Activated naive CD8-positive, alpha-beta T cell (primary cell): ENCODE data around the gene ILKAP.
A peak's percentile ranks its signal among the peaks of the same experiment; 100 is the strongest.

Experiments
- H3K27ac Mint-ChIP-seq: one replicate; pipeline ENCODE4 v1.8.0; 2021; ENCODE audit warnings: mixed read lengths
- H3K27me3 Mint-ChIP-seq: one replicate; pipeline ENCODE4 v1.8.0; 2021; ENCODE audit warnings: mixed read lengths
- H3K36me3 Mint-ChIP-seq: one replicate; pipeline ENCODE4 v1.8.0; 2021; ENCODE audit warnings: mixed read lengths
- H3K4me1 Mint-ChIP-seq: one replicate; pipeline ENCODE4 v1.8.0; 2021; ENCODE audit warnings: low read depth, mixed read lengths
- H3K4me3 Mint-ChIP-seq: one replicate; pipeline ENCODE4 v1.8.0; 2021; ENCODE audit warnings: mild to moderate bottlenecking, mixed read lengths
- H3K9me3 Mint-ChIP-seq: one replicate; pipeline ENCODE4 v1.8.0; 2021; ENCODE audit warnings: low read depth, mixed read lengths

The ILKAP gene

DNA sequence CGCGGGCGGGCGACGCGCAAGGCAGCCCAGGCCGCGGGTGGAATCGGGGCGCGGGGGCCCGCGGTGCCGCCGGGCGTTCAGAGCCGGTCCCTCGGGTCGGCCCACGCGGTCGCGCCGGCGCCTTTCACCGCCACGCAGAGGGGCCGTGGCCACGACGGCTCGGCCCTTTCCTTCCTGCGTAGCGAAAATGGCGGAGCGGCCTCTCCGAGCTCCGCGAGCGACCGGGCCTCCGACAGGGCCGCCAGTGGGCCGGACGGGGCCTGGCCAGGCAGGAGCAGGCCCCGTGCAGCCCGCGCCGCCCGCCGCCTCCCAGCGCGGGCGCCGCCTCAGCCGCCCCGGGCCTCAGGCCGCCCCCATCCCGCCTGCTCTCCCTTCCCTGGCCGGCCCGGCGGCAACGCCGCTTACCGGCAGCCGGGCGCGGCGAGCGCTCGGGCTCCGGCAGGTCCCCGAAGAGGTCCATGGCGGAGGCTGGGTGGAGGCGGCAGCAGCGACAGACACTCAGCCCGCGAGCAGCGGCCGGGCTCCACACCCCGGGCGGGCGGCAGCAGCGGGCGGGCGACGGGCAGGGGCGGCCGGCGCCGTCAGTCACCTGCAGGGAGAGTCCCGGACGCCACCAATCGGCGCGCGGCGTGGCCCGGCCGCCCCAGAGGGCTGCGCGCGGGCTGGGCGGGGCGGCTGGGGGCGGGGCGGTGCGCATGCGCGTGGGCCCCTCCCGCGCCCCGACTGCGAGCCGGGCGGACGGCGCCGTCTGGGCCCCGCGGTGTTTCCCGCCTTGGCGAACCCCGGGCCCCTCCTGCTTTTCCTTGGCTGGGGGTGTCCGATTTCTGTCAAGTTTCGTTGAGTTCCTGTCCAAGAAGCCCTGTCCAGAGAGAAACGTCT, at the start of gene ILKAP:
Gene ILKAP (minus strand): TSS at position 602 of the 879 bp plus-strand sequence. CDS start 142 bp downstream, at position 460.
- Mint-ChIP-seq H3K9me3 (no peaks in the 10 kb centered on the region), H3K4me3 (peak within 1 kb of the TSS; percentile 90), H3K36me3 (peaks cover 6% of the 10 kb centered on the region), H3K27ac (peak within 1 kb of the TSS; percentile 95), H3K4me1 (peaks cover 46% of the 10 kb centered on the region), H3K27me3 (no peaks in the 10 kb centered on the region)

GRCh38 chr2:238252766-238253630, 49.5 kb upstream of the ILKAP start:
- Mint-ChIP-seq H3K27ac (no peak overlapping the region), H3K9me3 (no peaks in the 10 kb centered on the region), H3K27me3 (no peaks in the 10 kb centered on the region), H3K4me1 (no peaks in the 10 kb centered on the region), H3K4me3 (no peak overlapping the region), H3K36me3 (peaks cover 4% of the 10 kb centered on the region)

GRCh38 chr2:238251986-238252385, 48.5 kb upstream of the ILKAP start:
- no peak overlapping the region for H3K27ac Mint-ChIP-seq
- no peaks in the 10 kb centered on the region for H3K4me1 Mint-ChIP-seq
- no peaks in the 10 kb centered on the region for H3K27me3 Mint-ChIP-seq
- H3K4me3 Mint-ChIP-seq, result no peak overlapping the region
- H3K9me3 Mint-ChIP-seq, result no peaks in the 10 kb centered on the region
- H3K36me3 Mint-ChIP-seq, result peaks cover 4% of the 10 kb centered on the region

DNA sequence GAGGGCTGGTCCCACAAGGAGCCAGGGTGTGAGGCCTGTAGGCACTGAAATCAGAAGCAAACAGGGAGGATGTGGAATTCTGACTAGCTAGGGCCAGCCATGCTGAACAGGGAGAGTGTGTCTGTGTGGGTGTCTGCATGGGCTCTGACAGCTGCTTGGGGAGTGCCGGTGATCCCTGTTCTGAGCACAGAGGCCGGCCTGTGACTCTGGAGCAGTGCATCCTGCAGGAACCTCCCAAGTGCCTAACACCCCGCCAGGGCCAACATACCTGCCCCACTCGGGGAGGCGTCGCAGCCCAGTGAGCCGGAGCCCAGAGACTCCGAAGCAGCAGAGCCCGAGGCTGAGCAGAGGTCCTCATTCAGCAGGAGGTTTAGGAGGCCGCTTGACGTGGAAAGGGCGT, 47.8 kb upstream of the ILKAP start:
- no peaks in the 10 kb centered on the region for H3K9me3 Mint-ChIP-seq
- H3K36me3 Mint-ChIP-seq, result peaks cover 4% of the 10 kb centered on the region
- no peaks in the 10 kb centered on the region for H3K27me3 Mint-ChIP-seq
- H3K4me1 Mint-ChIP-seq, result no peaks in the 10 kb centered on the region
- H3K4me3 Mint-ChIP-seq, result no peak overlapping the region
- H3K27ac Mint-ChIP-seq, result no peak overlapping the region

DNA sequence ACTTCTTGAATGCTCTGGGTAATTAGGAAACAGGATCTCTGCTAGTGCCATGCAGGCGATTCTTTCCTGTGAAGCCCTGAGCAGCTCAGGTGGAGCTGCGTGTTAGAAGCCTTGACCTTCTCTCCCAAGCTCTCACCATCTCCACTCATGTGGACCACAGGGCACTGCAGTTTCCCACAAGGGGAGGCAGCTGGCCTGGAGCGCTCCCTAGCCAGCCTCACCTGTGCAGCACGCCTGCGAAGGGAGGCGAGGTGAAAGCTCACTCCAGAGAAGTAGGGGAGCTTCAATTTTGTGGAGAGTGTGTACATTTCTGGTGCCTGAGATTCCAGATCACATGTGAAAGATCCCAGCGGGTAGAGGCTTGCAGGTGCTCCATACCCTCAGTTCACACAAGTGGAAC, 47.4 kb upstream of the ILKAP start:
- Mint-ChIP-seq H3K4me1 (no peaks in the 10 kb centered on the region), H3K9me3 (no peaks in the 10 kb centered on the region), H3K27me3 (no peaks in the 10 kb centered on the region), H3K27ac (no peak overlapping the region), H3K36me3 (peaks cover 4% of the 10 kb centered on the region), H3K4me3 (no peak overlapping the region)

DNA sequence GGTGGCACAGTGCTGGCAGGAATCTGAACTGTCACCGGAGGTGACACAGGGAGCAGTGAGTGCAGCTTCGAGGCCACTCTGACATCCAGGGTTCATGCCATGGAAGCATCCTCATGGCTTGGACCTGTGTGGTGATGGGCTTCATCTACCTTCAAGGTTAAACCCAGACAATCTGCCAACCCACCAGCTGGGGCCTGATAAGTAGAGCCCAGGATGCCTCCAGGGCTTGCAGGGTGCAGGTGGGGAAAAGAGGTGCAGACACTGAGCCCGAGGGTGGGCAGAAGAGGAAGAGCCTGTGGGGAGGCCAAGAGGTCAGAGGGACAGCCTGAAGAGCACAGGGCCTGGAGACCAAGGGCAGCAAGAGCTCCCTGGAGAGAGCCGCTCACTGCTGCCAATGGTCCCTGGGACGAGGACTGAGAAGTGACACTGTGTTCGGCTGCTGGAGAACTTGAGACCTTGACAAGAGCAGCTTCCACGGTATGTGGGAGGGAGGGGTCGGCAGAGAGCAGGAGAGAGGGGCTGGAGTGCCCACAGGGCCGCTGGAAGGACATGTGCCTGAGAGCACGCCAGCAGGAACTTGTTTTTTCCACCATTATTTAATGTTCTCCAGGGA, 44.5 kb upstream of the ILKAP start:
- Mint-ChIP-seq H3K27me3 (no peaks in the 10 kb centered on the region), H3K4me1 (no peaks in the 10 kb centered on the region), H3K27ac (no peak overlapping the region), H3K36me3 (peaks cover 5% of the 10 kb centered on the region), H3K9me3 (no peaks in the 10 kb centered on the region), H3K4me3 (no peak overlapping the region)

DNA sequence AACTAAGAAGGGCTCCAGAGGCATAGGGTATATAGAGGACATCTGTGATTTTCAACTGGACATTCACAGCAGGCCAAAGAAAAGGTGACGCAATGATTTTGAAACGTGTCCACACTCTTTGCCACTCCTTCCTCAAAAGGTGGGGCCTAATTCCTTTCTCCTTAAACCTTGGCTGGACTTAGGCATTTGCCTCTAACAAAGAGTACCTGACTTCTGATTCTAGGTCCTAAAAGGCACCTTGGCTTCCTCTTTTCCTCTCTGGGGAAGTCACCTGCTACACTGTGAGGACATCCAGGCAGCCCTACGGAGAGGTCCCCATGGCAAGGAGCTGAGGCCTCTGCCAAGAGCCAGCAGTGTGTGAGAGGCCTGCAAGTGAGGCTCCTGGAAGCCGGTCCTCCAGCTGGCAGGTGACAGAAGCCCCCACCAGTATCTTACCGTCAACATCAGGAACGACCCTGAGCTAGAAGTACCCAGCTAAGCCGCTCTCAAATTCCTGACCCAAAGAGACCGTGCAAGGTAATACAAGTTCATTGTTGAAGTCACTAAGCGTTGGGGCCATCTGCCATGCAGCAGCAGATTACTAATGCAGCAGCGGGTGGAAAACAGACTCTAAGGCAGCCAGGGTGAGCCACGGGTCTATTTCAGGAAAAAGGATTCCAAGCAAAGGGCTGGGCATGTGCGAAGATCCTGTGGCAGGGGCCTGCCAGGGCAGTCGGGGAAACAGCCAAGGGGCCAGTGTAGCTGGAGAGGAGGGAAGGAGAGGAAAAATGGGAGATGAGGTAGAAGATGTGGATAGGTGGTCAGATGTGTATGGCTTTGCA, 43.7 kb upstream of the ILKAP start:
- H3K9me3 Mint-ChIP-seq, result no peaks in the 10 kb centered on the region
- H3K36me3 Mint-ChIP-seq, result peaks cover 5% of the 10 kb centered on the region
- H3K4me3 Mint-ChIP-seq, result no peak overlapping the region
- no peak overlapping the region for H3K27ac Mint-ChIP-seq
- H3K27me3 Mint-ChIP-seq, result no peaks in the 10 kb centered on the region
- H3K4me1 Mint-ChIP-seq, result no peaks in the 10 kb centered on the region

DNA sequence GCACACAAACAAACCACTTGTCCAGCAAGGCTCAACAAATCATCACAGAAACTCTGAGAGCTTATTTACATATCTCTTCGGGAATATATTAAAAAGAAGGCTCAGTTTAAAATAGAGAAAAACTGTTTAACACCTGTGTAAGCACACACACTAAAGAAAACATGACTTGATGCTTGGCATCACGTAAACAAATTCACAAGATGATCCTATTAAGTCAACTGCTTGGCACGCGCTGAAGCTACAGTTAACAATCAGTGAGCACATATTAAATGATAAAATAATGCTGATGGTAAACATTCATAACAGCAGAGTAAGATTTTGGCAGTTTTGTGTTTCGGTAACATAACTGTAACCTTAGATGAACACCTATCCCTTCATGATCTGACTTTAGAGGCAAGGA, 40.7 kb upstream of the ILKAP start:
- Mint-ChIP-seq H3K4me3 (no peak overlapping the region), H3K27me3 (no peaks in the 10 kb centered on the region), H3K4me1 (peaks cover 6% of the 10 kb centered on the region), H3K9me3 (no peaks in the 10 kb centered on the region), H3K36me3 (peaks cover 5% of the 10 kb centered on the region), H3K27ac (no peak overlapping the region)

GRCh38 chr2:238243496-238244076, 40.1 kb upstream of the ILKAP start:
- Mint-ChIP-seq H3K27ac (no peak overlapping the region), H3K9me3 (no peaks in the 10 kb centered on the region), H3K36me3 (peaks cover 5% of the 10 kb centered on the region), H3K4me1 (peaks cover 6% of the 10 kb centered on the region), H3K4me3 (no peak overlapping the region), H3K27me3 (no peaks in the 10 kb centered on the region)

GRCh38 chr2:238242731-238243495, 39.4 kb upstream of the ILKAP start:
- no peak overlapping the region for H3K4me3 Mint-ChIP-seq
- peaks cover 5% of the 10 kb centered on the region for H3K36me3 Mint-ChIP-seq
- peaks cover 9% of the 10 kb centered on the region for H3K4me1 Mint-ChIP-seq
- no peaks in the 10 kb centered on the region for H3K27me3 Mint-ChIP-seq
- peak overlapping the region; percentile 10 for H3K27ac Mint-ChIP-seq
- no peaks in the 10 kb centered on the region for H3K9me3 Mint-ChIP-seq

DNA sequence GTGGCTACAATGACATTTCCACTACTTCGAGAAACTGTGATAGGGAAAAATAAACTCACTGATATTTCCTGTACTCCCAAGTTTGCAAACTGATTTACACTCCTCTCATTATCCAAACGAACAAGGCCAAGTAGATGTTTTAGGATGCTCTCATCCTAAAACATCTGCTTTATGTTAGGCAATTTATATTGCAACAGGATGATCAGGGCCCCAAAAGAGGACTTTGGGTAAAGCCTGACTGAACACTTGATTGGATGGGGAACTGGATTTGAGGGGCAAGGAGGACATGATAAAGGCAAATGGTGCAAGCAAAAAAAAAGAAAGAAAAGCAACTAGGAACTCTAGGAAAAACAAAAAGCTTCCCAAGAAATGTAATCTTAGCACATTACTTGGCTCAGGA, 38.5 kb upstream of the ILKAP start:
- Mint-ChIP-seq H3K9me3 (no peaks in the 10 kb centered on the region), H3K27me3 (peaks cover 3% of the 10 kb centered on the region), H3K36me3 (peaks cover 5% of the 10 kb centered on the region), H3K27ac (no peak overlapping the region), H3K4me3 (peak overlapping the region; percentile 36), H3K4me1 (peaks cover 10% of the 10 kb centered on the region)

DNA sequence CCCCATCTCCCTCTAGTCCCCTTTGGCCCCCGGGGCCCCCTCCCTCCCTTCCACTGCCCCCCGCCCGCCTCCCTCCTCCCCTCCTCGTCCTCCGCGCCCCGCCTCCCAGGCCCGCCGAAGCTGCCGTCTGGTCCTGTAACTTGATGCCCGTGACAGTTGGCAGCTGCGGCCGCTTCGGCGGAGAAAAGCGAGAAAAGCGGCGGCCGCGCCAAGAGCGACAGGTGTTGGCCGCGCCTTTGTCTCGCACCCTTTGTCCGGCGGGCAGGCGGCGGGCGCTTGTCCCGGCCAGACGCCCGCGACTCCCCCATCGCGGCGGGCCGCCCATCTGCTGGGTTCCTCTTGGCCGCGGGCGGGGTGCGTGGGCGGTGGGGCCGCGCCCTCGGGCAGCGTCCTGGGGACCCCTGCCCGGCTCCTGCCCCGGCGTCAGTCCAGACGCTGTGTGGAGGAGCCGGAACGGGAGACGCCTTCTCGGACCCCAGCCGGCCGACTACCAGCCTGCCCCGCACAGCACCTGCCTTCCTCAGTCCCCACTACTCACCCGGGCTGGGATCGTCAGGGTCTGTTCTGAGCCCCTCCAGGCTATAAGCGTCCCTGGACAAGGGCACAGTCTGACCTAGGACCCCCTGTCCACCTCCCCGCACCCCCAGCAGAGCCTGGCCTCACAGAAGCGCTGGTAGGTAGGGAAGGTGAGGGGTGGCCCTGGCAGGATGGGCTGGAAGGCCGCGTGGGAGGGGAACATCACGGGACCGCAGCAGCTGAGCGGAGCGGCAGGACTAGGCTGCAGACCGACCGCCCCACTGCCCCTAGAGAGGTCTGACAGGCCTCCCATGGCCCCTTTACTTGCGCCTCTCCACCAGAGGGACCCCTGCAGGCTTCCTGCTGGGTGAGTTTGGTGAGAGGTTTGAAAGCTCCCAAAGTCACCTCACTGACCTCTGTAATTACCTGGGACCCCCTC, 37.5 kb upstream of the ILKAP start:
- Mint-ChIP-seq H3K9me3 (no peaks in the 10 kb centered on the region), H3K27me3 (peaks cover 4% of the 10 kb centered on the region), H3K4me1 (peaks cover 10% of the 10 kb centered on the region), H3K36me3 (peaks cover 5% of the 10 kb centered on the region), H3K4me3 (peak overlapping the region; percentile 36), H3K27ac (no peak overlapping the region)
